Heart left ventricle (tissue), 16 donors: ENCODE results near the gene CCDC127. TPM values are rescaled to one million over a fixed set of nuclear protein-coding genes. Genes with fewer than 3 reads are reported as not detected.
A peak's percentile ranks its signal among the peaks of the same experiment; 100 is the strongest.
"Not testable (repeated sequence)": the region's sequence is repeated elsewhere in the genome, so short reads cannot be mapped to it uniquely, and the experiment has no call there.

ENCODE experiments used
- ATAC-seq, 4 donors: fragments of 200-7000 bp; cut with Tn5 transposase; one replicate each; pipeline ENCODE4 v1.9.1; 2020 to 2022; ENCODE audit warnings: moderate library complexity in 4 of 4, mild to moderate bottlenecking in 3 of 4, moderate number of reproducible peaks in 1 of 4
- DNase-seq, 5 donors: peaks; one replicate each; pipeline ENCODE4 v3.0.0-alpha.2; 2020
- H3K27ac ChIP-seq, 12 donors: fragments of 200-600 bp; sonication (generic) in 4 of 12; one replicate each; pipeline versions ENCODE4 v1.5.0 to v1.8.0; 2016 to 2022; ENCODE audit warnings: mild to moderate bottlenecking in 2 of 12
- H3K27me3 ChIP-seq, 9 donors: fragments of 200-600 bp; sonication (generic) in 2 of 9; one replicate each; pipeline versions ENCODE4 v1.5.1 to v1.8.0; 2016 to 2022; ENCODE audit warnings: mild to moderate bottlenecking in 3 of 9
- H3K36me3 ChIP-seq, 9 donors: fragments of 200-600 bp; sonication (generic) in 2 of 9; one replicate each; pipeline versions ENCODE4 v1.5.0 to v1.8.0; 2018 to 2022; ENCODE audit warnings: mild to moderate bottlenecking in 2 of 9
- H3K4me1 ChIP-seq, 12 donors: fragments of 200-600 bp; sonication (generic) in 4 of 12; one replicate each; pipeline versions ENCODE4 v1.5.0 to v1.8.0; 2016 to 2022; ENCODE audit warnings: mild to moderate bottlenecking in 3 of 12
- H3K4me3 ChIP-seq, 12 donors: fragments of 200-600 bp; sonication (generic) in 4 of 12; one replicate each; pipeline versions ENCODE4 v1.5.0 to v1.8.0; 2017 to 2022; ENCODE audit warnings: mild to moderate bottlenecking in 9 of 12, moderate library complexity in 4 of 12
- H3K9me3 ChIP-seq, 12 donors: fragments of 200-600 bp; sonication (generic) in 4 of 12; one replicate each; pipeline versions ENCODE4 v1.5.0 to v1.8.0; 2016 to 2022; ENCODE audit warnings: mild to moderate bottlenecking in 1 of 12
- POLR2A ChIP-seq, 2 donors: fragments of 450-650 bp; IDR thresholded peaks; one replicate each; pipeline ENCODE4 v1.6.1; 2017; ENCODE audit warnings: antibody characterized with exemption in 2 of 2, mild to moderate bottlenecking in 2 of 2, moderate library complexity in 2 of 2
- WGBS, 4 donors: extraction: QIAGEN DNeasy Blood & Tissue Kit in 2 of 4; methylation state at CpG; one replicate each; pipeline versions ENCODE4 v1.1.5 to v1.1.7; 2013 to 2018; 5-methylcytosine and 5-hydroxymethylcytosine counted together
- intact Hi-C, 10 donors: fragments of 100-400 bp; cut with DNase I; formaldehyde crosslinking; loops; one replicate each; pipeline versions ENCODE4 v1.11.1 to v1.14.2; 2022
- long read RNA-seq, 3 donors: library from polyadenylated mRNA; unstranded; transcript quantifications; one replicate each; pipeline ENCODE4 v2.0.0, GENCODE V29; 2020 to 2021
- polyA plus RNA-seq, 2 donors: library from polyadenylated mRNA; stranded (reverse); fragments of 200-250 nt; gene quantifications; one replicate each; pipeline ENCODE4 v1.2.3, GENCODE V29; 2013
- total RNA-seq, 9 donors: library from RNA; depleted of rRNA in 2 of 9; stranded (reverse); fragments of >200 nt in 2 of 9; fragmentation: NEBNext Ultra II Directional in 3 of 9; extraction: Animal tissue kit (Norgen Biotek cat#: 25700) in 3 of 9; gene quantifications; one replicate each; pipeline versions ENCODE4 v1.1.0 to v1.2.4, GENCODE V29; 2016 to 2023
- TF ChIP-seq, protein P1 (sequence below), 12 donors: fragments of 200-600 bp; sonication (generic) in 4 of 12; IDR thresholded peaks; one replicate each; pipeline versions ENCODE4 v1.5.0 to v1.8.0; 2018 to 2022; ENCODE audit warnings: antibody characterized with exemption in 12 of 12, mild to moderate bottlenecking in 5 of 12
- donor health status: ischemic (EF 13 %, LVEDD 7.1; RV severe dilation, severe dysfunction).
- donor health status: healthy with polysubstance abuse.
- donor health status: DM: no; HTN: yes; CAD: no.
- donor health status: DM: no; HTN: no; CAD: no.
- donor health status: ischemic (EF 25% LVEDD 6.9; RV normal size, moderate dysfunction).
- donor health status: ischemic (EF 25% LVEDD 5.7; RV mildly dilated, moderate dysfunction).
- donor health status: healthy.
- donor health status: DM: yes; HTN: yes; CAD: no.
- donor health status: ischemic (EF 35%, LVEDD 5.7; RV mildly dilated, moderate dysfunction).
- donor health status: nonischemic (EF 11% LVEDD 7.7; RV severe dilation, severe dysfunction).
- donor health status: DM: yes; HTN: yes; CAD: no.
- donor health status: PGD.
- donor health status: ischemic (EF 29% LVEDD 5.4; RV normal size, mild dysfunction).
- donor health status: nonischemic (EF 23%, LVEDD 6.1; RV moderate dilation, normal function).

The CCDC127 gene, protein sequence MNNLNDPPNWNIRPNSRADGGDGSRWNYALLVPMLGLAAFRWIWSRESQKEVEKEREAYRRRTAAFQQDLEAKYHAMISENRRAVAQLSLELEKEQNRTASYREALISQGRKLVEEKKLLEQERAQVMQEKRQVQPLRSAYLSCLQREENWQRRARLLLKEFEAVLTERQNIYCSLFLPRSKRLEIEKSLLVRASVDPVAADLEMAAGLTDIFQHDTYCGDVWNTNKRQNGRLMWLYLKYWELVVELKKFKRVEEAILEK
- 10 to 100 TPM in 1 of 9 donors, 1 to 10 TPM in 8; 5.7 to 10.3 (median 7.5) TPM for total RNA-seq
- 1 to 10 TPM; 4.8 to 8.5 TPM for polyA plus RNA-seq
- long read RNA-seq, donor 1, full-length matches to known transcripts, result 16 of 21 reads
- long read RNA-seq, donor 1, partial matches to known transcripts, result 0 of 21 reads
- long read RNA-seq, donor 1, other reads (novel, unspliced or antisense), result 5 of 21 reads
- long read RNA-seq, donor 2, full-length matches to known transcripts, result 36 of 46 reads
- long read RNA-seq, donor 2, partial matches to known transcripts, result 0 of 46 reads
- long read RNA-seq, donor 2, other reads (novel, unspliced or antisense), result 10 of 46 reads
- long read RNA-seq, donor 3, full-length matches to known transcripts, result 17 of 27 reads
- long read RNA-seq, donor 3, partial matches to known transcripts, result 0 of 27 reads
- long read RNA-seq, donor 3, other reads (novel, unspliced or antisense), result 10 of 27 reads

- TF ChIP-seq, protein P1, sequence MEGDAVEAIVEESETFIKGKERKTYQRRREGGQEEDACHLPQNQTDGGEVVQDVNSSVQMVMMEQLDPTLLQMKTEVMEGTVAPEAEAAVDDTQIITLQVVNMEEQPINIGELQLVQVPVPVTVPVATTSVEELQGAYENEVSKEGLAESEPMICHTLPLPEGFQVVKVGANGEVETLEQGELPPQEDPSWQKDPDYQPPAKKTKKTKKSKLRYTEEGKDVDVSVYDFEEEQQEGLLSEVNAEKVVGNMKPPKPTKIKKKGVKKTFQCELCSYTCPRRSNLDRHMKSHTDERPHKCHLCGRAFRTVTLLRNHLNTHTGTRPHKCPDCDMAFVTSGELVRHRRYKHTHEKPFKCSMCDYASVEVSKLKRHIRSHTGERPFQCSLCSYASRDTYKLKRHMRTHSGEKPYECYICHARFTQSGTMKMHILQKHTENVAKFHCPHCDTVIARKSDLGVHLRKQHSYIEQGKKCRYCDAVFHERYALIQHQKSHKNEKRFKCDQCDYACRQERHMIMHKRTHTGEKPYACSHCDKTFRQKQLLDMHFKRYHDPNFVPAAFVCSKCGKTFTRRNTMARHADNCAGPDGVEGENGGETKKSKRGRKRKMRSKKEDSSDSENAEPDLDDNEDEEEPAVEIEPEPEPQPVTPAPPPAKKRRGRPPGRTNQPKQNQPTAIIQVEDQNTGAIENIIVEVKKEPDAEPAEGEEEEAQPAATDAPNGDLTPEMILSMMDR (IDR thresholded peaks at IDR 0.05), result peak in 10 of 12 donors; percentile 16 to 63 (median 40)
- peak in 1 of 2 donors; percentile 96 for TF ChIP-seq POLR2A (IDR thresholded peaks at IDR 0.05)
- intact Hi-C loops, result loop anchor here in 4 of 10 donors (1.0 to 2.0 kb wide), 4 partner anchors 23 to 29 kb away; partner anchors contain the start of gene LRRC14B (in 2 of the 4)
Measured at GRCh38 chr5:217494-218456, at the start of gene CCDC127, which contains the start of gene SDHA. CCDC127 (minus strand) TSS chr5:218153; CDS start chr5:216849, 1,304 bp downstream. SDHA (plus strand) TSS chr5:218320; CDS start chr5:218356, 36 bp downstream.

DNA sequence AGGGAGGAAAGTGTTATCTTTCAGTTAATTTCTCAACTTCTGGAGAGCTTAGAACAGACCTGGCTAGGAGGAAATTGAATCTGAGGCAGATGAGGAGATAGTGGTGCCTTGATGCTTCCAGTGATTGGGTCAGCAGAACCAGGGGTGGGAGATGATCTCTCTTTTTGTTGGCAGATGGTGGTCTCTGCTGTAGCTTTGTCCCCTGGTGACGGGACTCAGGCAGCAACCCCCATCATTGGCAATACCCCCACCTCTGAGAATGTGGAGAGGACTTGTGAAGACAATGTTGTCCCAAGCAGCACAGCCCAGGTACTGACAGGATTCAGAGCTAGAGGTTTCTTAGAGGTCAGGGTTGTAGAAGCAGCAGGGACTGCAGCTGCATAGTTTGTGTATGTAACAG, 49.8 kb upstream of the CCDC127 start:
- Histone ChIP-seq H3K4me3 (no peak overlapping the region), H3K36me3 (peaks cover 0 to 35% (median 24%) of the 10 kb centered on the region in 9 donors), H3K9me3 (no peaks in the 10 kb centered on the region), H3K4me1 (peaks cover 0 to 19% (median 6%) of the 10 kb centered on the region in 12 donors), H3K27me3 (no peaks in the 10 kb centered on the region), H3K27ac (no peak overlapping the region)
- intact Hi-C loops, result no loop called here
- ATAC-seq, result no peak
- no peak for DNase-seq
- 65 to 91% (median 79%) methylated on average over 1 of the region's 1 CpG for WGBS, 4 donors
- TF ChIP-seq, protein P1 (IDR thresholded peaks at IDR 0.05), result no peak
- TF ChIP-seq POLR2A (IDR thresholded peaks at IDR 0.05), result no peak

More at GRCh38 chr5:217494-218456, at the start of gene CCDC127, which contains the start of gene SDHA:
- not testable (repeated sequence) for H3K9me3 ChIP-seq, H3K27me3 ChIP-seq
- Histone ChIP-seq H3K4me1 (peaks cover 0 to 45% (median 24%) of the 10 kb centered on the region in 12 donors), H3K36me3 (peaks cover 0 to 15% (median 4%) of the 10 kb centered on the region in 9 donors), H3K4me3 (peak within 1 kb of the TSS; percentile 81 to 100 (median 95)), H3K27ac (peak within 1 kb of the TSS; percentile 91 to 99 (median 96))
- DNase-seq (peak; percentile 97 to 100 (median 98)), ATAC-seq (peak; percentile 95 to 97 (median 96))
- WGBS, 4 donors, result 1 to 3% (median 1%) methylated on average over 21 to 75 of the region's 75 CpGs

GRCh38 chr5:266311-267026, 48.5 kb upstream of the CCDC127 start:
- intact Hi-C loops, ATAC-seq, H3K9me3 ChIP-seq, H3K27ac ChIP-seq, H3K4me3 ChIP-seq, DNase-seq, H3K27me3 ChIP-seq: not testable (repeated sequence)
- H3K36me3 ChIP-seq, result peaks cover 0 to 40% (median 27%) of the 10 kb centered on the region in 9 donors
- WGBS, 4 donors, result 83 to 96% (median 93%) methylated on average over 19 of the region's 19 CpGs
- H3K4me1 ChIP-seq, result peaks cover 0 to 18% (median 6%) of the 10 kb centered on the region in 12 donors
